ENCODE results near the gene DOCK9. TPM values are rescaled to one million over a fixed set of nuclear protein-coding genes. Genes with fewer than 3 reads are reported as not detected.

The DOCK9 gene
- total RNA-seq, 4 donors from 2014 or later, result 78.7 to 306 (median 142) TPM

- no peak for TF ChIP-seq CTCF (IDR thresholded peaks at IDR 0.05; ENCODE audit: low read depth)
These were observed 51.9 kb downstream of the DOCK9 start for GRCh38 chr13:98925949-98926348.

GRCh38 chr13:98923641-98924397, 54.0 kb downstream of the DOCK9 start:
- no peak for TF ChIP-seq CTCF (IDR thresholded peaks at IDR 0.05; ENCODE audit: low read depth)

- no peak for TF ChIP-seq CTCF (IDR thresholded peaks at IDR 0.05; ENCODE audit: low read depth)
These were observed 55.6 kb downstream of the DOCK9 start for GRCh38 chr13:98922306-98922705.

- no peak for TF ChIP-seq CTCF (IDR thresholded peaks at IDR 0.05; ENCODE audit: low read depth)
These were observed 56.1 kb downstream of the DOCK9 start for GRCh38 chr13:98921786-98922185.

DNA sequence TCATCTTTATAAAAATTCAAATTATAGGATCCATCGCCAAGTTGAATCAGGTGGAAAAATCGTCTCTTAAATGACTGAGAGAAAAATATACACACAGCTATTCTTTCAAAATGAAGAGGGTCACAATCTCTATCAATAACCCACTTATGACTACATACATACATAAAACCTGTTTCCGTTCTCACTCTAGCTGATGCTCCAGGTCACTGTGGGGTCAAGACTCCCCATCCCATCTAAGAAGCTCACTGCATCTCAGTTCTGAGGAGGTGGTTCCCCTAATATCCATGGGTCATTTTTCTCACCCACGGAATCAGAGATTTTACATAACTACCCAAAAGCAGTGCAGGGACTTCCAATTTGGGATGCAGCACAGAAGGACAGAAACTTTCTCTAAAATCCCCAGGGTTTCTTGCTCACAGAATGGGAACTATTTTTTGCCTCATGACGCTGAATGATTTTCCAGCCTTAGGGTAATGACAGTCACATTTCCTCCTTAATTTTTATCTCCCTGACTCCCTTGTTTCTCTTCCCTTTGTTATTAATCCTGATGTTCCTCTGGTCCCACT, 56.8 kb downstream of the DOCK9 start:
- no peak for TF ChIP-seq CTCF (IDR thresholded peaks at IDR 0.05; ENCODE audit: low read depth)

GRCh38 chr13:98919566-98919965, 58.3 kb downstream of the DOCK9 start:
- no peak for TF ChIP-seq CTCF (IDR thresholded peaks at IDR 0.05; ENCODE audit: low read depth)

- TF ChIP-seq CTCF (IDR thresholded peaks at IDR 0.05; ENCODE audit: low read depth), result no peak
These were observed 59.1 kb downstream of the DOCK9 start for GRCh38 chr13:98918771-98919170.
